Sigmoid colon (tissue), 3 donors: Measurements from ENCODE around the gene GRHPR.

Source experiments
- POLR2A ChIP-seq, 2 donors: fragments of 450-650 bp; IDR thresholded peaks; one replicate each; pipeline ENCODE4 v1.6.1; 2016; ENCODE audit warnings: antibody characterized with exemption in 2 of 2, mild to moderate bottlenecking in 2 of 2, moderate library complexity in 2 of 2
- TF ChIP-seq, protein P1 (sequence below), 4 experiments: fragments of 450-650 bp in 3 of 4; fragments of 200-600 bp in 1 of 4; IDR thresholded peaks; one replicate each; pipeline ENCODE4 v1.5.1; 2016 to 2019; ENCODE audit warnings: antibody characterized with exemption in 4 of 4, mild to moderate bottlenecking in 3 of 4, moderate library complexity in 2 of 4

DNA sequence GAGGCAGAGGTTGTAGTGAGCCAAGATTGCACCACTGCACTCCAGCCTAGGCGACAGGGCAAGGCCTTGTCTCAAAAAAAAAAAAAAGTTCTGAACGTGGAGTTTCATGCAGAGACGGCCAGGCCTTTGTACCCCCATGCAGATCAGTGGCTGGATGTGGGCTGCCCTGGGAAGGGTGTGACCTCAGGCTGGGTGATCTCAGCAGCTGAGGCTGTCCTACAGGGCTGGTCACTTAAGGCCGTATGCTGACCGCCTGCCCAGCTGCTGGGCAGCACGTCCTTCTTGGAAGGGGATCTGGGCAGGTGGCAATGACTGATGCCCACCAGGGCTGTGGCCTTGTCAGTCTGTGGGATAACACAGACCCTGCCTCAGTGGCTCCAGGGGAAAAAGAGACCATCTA lies 37.2 kb upstream of the GRHPR start:
- no peak for TF ChIP-seq POLR2A (IDR thresholded peaks at IDR 0.05)
- TF ChIP-seq, protein P1, sequence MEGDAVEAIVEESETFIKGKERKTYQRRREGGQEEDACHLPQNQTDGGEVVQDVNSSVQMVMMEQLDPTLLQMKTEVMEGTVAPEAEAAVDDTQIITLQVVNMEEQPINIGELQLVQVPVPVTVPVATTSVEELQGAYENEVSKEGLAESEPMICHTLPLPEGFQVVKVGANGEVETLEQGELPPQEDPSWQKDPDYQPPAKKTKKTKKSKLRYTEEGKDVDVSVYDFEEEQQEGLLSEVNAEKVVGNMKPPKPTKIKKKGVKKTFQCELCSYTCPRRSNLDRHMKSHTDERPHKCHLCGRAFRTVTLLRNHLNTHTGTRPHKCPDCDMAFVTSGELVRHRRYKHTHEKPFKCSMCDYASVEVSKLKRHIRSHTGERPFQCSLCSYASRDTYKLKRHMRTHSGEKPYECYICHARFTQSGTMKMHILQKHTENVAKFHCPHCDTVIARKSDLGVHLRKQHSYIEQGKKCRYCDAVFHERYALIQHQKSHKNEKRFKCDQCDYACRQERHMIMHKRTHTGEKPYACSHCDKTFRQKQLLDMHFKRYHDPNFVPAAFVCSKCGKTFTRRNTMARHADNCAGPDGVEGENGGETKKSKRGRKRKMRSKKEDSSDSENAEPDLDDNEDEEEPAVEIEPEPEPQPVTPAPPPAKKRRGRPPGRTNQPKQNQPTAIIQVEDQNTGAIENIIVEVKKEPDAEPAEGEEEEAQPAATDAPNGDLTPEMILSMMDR (IDR thresholded peaks at IDR 0.05), result no peak
